Measurements from ENCODE around the gene TTLL13.

DNA sequence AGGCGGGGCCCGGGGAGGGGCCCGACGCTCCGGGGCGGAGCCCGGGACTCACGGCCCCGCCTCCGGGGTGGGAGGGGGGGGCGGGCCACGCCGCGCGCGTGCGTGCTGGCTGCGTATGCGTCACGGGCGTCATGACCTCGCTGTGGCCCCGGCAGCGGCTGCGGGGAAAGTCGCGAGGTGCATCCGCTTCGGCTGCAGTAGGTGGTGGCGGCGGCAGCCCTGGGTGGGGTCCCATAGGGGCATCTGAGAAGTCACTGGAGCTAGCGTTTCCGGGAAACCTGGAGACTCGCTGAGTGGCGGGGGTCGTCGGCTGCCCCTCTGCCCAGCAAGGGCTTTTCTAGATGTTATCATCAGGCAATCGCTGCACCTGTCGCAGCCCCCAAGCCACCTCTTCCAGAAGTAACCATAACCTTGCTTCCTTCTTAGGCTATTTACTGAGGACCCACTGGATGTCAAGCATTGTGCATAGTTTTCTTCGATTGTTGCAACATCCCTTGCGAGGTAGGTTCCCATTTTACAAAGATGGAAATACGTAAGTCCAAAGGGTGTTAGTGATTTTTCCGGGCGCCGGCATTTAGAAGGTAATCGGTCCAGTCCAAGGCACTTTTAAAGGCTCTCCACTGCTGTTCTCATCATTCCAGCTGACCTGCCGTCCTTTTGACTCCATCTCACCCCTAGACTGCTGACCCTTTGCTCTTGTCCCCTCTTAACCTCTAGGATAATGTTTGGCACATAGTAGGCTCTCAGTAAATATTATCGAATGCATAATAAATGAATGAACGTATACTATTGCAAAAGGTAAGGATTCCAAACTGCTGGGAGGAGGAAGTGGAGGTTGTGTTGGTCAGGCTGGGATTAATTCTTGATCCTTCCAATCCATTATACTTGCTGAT lies 15.0 kb upstream of the TTLL13 start, which contains the start of gene GDPGP1:
- no peak for TF ChIP-seq EZH2phosphoT487 (IDR thresholded peaks at IDR 0.05; ENCODE audit: low read length)
- TF ChIP-seq, protein P1, sequence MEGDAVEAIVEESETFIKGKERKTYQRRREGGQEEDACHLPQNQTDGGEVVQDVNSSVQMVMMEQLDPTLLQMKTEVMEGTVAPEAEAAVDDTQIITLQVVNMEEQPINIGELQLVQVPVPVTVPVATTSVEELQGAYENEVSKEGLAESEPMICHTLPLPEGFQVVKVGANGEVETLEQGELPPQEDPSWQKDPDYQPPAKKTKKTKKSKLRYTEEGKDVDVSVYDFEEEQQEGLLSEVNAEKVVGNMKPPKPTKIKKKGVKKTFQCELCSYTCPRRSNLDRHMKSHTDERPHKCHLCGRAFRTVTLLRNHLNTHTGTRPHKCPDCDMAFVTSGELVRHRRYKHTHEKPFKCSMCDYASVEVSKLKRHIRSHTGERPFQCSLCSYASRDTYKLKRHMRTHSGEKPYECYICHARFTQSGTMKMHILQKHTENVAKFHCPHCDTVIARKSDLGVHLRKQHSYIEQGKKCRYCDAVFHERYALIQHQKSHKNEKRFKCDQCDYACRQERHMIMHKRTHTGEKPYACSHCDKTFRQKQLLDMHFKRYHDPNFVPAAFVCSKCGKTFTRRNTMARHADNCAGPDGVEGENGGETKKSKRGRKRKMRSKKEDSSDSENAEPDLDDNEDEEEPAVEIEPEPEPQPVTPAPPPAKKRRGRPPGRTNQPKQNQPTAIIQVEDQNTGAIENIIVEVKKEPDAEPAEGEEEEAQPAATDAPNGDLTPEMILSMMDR (IDR thresholded peaks at IDR 0.05; ENCODE audit: low read length), result no peak
